Central memory CD4-positive, alpha-beta T cell (primary cell): Measurements from ENCODE around the gene G6PC1.

Experiments
- DNase-seq: peaks from one replicate; pipeline ENCODE4 v3.0.0; 2022

G6PC1 gene

DNA sequence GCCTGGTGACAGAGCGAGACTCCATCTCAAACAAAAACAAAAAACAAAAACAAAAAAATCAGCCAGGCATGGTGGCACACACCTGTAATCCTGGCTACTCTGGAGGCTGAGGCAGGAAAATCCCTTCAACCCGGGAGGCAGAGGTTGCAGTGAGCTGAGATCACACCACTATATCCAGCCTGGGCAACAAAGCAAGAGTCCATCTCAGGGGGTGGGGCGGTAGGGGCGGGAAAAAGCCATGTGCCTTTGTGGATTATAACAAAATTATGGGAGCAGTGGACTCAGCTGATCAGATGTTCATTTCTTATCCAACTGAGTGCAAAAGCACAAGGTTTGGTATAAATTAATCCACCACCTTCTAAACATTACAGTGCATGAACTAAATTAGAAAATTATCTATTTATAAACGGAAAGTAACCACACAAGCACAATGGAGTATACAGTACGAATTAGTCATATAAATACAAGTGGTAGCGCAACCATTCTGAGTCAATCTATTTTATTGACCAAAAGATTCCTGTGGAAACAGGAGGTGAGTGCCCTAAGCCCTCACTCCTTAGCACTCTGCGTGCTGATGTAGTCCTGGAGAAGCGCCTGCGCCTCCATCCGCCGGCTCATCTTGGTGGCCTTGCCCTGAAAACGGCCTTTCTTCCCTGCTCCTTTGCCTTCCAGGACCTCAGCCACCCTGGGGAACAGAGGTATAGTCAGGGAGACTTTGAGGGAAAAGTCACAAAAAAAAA, 49.6 kb downstream of the G6PC1 start:
- DNase-seq = no peak
